HCT116 (cell line): ENCODE measurements around the gene ENTPD7. TPM values are rescaled to one million over a fixed set of nuclear protein-coding genes. Genes with fewer than 3 reads are reported as not detected.

Experiments
- ATAC-seq: fragments of 200-7000 bp; cut with Tn5 transposase; 2 replicates; pipeline ENCODE4 v1.9.1; 2020; ENCODE audit warnings: mild to moderate bottlenecking, moderate library complexity
- BruUV-seq: library from RNA; stranded (reverse); fragments of 400-500 nt; replicated peaks from 2 replicates; lab custom pipeline; 2021; lab: Mats Ljungman, UMichigan
- CTCF ChIA-PET: fragments of 300-600 bp; sonication (Branson Sonifier 250); formaldehyde crosslinking; loops from one replicate; lab custom pipeline; 2021; ENCODE audit warnings: antibody characterized with exemption; lab: Charles Lee
- POLR2A ChIA-PET: fragments of 300-600, 350-600 bp; sonication (Branson Sonifier 250); formaldehyde crosslinking; loops from one replicate; lab custom pipeline; 2021; ENCODE audit warnings: antibody characterized with exemption; lab: Charles Lee
- RAD21 ChIA-PET, 2 experiments: fragments of 300-600 bp; sonication (Branson Sonifier 250); formaldehyde crosslinking; loops; one replicate each; lab custom pipeline; 2023; ENCODE audit warnings: low total read pairs in 2 of 2; ENCODE audit not compliant: uncharacterized antibody in 2 of 2, unreplicated experiment in 2 of 2, low non-redundant PET in 1 of 2; lab: Charles Lee
- DNase-seq: peaks from one replicate; pipeline ENCODE4 v3.0.0-alpha.2; 2010; ENCODE audit warnings: low read depth, low spot score
- H2AFZ ChIP-seq: fragments of 200-600 bp; shearing (Covaris generic), sonication (generic); 2 replicates; pipeline ENCODE4 v1.6.1; 2017; ENCODE audit warnings: low read depth, mixed run types, mixed read lengths, antibody characterized with exemption, low read length; ENCODE audit not compliant: poor library complexity, severe bottlenecking
- H3K27ac ChIP-seq: 2 replicates; pipeline ENCODE4 v1.5.1; 2012; ENCODE audit warnings: low read depth, low read length
- H3K27me3 ChIP-seq: fragments of 200-600 bp; sonication (generic); 2 replicates; pipeline ENCODE4 v1.6.1; 2016; ENCODE audit warnings: mixed run types, low read length, mixed read lengths; ENCODE audit not compliant: insufficient read depth
- H3K36me3 ChIP-seq, 2 experiments: fragments of 200-500 bp in 1 of 2; fragments of 200-600 bp in 1 of 2; sonication (Bioruptor generic) in 1 of 2; sonication (generic) in 1 of 2; 2 replicates each; pipeline versions ENCODE4 v1.5.1 to v1.6.1; 2014 to 2016; ENCODE audit warnings: low read length in 2 of 2, inconsistent platforms in 1 of 2, mixed read lengths in 1 of 2, mixed run types in 1 of 2; ENCODE audit not compliant: insufficient read depth in 2 of 2, control insufficient read depth in 1 of 2
- H3K4me1 ChIP-seq, 2 experiments: fragments of 200-600 bp in 1 of 2; sonication (generic) in 1 of 2; 2 replicates each; pipeline versions ENCODE4 v1.5.1 to v1.6.1; 2012 to 2017; ENCODE audit warnings: low read length in 2 of 2, inconsistent platforms in 1 of 2, mild to moderate bottlenecking in 1 of 2, mixed read lengths in 1 of 2, mixed run types in 1 of 2, moderate library complexity in 1 of 2; ENCODE audit not compliant: insufficient read depth in 2 of 2, control insufficient read depth in 1 of 2
- H3K4me2 ChIP-seq: fragments of 200-600 bp; sonication (generic); 2 replicates; pipeline ENCODE4 v1.6.1; 2017; ENCODE audit warnings: mixed run types, low read length, mixed read lengths
- H3K4me3 ChIP-seq, 2 experiments: fragments of 200-600 bp in 1 of 2; sonication (generic) in 1 of 2; replicated peaks in 1 of 2; 2 replicates each; pipeline ENCODE4 v1.5.1; 2011 to 2016; ENCODE audit warnings: low read length in 2 of 2, control low read depth in 1 of 2, low read depth in 1 of 2, mild to moderate bottlenecking in 1 of 2, mixed read lengths in 1 of 2, mixed run types in 1 of 2
- H3K79me2 ChIP-seq: fragments of 200-600 bp; sonication (generic); 2 replicates; pipeline ENCODE4 v1.6.1; 2017; ENCODE audit warnings: mild to moderate bottlenecking, mixed run types, low read length, moderate library complexity, mixed read lengths; ENCODE audit not compliant: insufficient read depth
- H3K9ac ChIP-seq: fragments of 200-600 bp; sonication (generic); 2 replicates; pipeline ENCODE4 v1.6.1; 2016; ENCODE audit warnings: low read length, mixed read lengths
- H3K9me2 ChIP-seq: fragments of 200-600 bp; sonication (generic), shearing (Covaris generic); 2 replicates; pipeline ENCODE4 v1.6.1; 2017; ENCODE audit warnings: mixed run types, mild to moderate bottlenecking, moderate library complexity; ENCODE audit not compliant: insufficient read depth
- H3K9me3 ChIP-seq, 2 experiments: fragments of 200-500 bp in 1 of 2; fragments of 200-600 bp in 1 of 2; sonication (Bioruptor generic) in 1 of 2; sonication (generic) in 1 of 2; 2 replicates each; pipeline ENCODE4 v1.6.1; 2014 to 2017; ENCODE audit warnings: low read length in 2 of 2, mixed read lengths in 2 of 2, inconsistent platforms in 1 of 2, low read depth in 1 of 2, mild to moderate bottlenecking in 1 of 2, mixed run types in 1 of 2, moderate library complexity in 1 of 2; ENCODE audit not compliant: control insufficient read depth in 1 of 2, insufficient read depth in 1 of 2
- H4K20me1 ChIP-seq: fragments of 200-600 bp; sonication (generic), shearing (Covaris generic); 2 replicates; pipeline ENCODE4 v1.6.1; 2017; ENCODE audit warnings: mixed run types, mild to moderate bottlenecking, moderate library complexity; ENCODE audit not compliant: insufficient read depth
- CEBPB ChIP-seq: IDR thresholded peaks from 2 replicates; pipeline ENCODE4 v1.6.1; 2012; ENCODE audit warnings: low read depth
- EGR1 ChIP-seq: IDR thresholded peaks from 2 replicates; pipeline ENCODE4 v1.6.1; 2012; ENCODE audit warnings: low read depth
- ELF1 ChIP-seq: IDR thresholded peaks from 2 replicates; pipeline ENCODE4 v1.6.1; 2012; ENCODE audit warnings: low read depth, borderline replicate concordance
- EZH2phosphoT487 ChIP-seq: fragments of 200-600 bp; IDR thresholded peaks from 2 replicates; pipeline ENCODE4 v1.6.1; 2018; ENCODE audit warnings: antibody characterized with exemption, borderline replicate concordance
- FOSL1 ChIP-seq: IDR thresholded peaks from 2 replicates; pipeline ENCODE4 v1.6.1; 2012; ENCODE audit warnings: low read depth
- JUND ChIP-seq: IDR thresholded peaks from 2 replicates; pipeline ENCODE4 v1.6.1; 2012
- POLR2AphosphoS5 ChIP-seq: IDR thresholded peaks from 2 replicates; pipeline ENCODE4 v1.6.1; 2011; ENCODE audit warnings: mild to moderate bottlenecking, low read depth, low read length, moderate library complexity
- RAD21 ChIP-seq: IDR thresholded peaks from 2 replicates; pipeline ENCODE4 v1.6.1; 2012; ENCODE audit warnings: low read depth, mild to moderate bottlenecking
- SIN3A ChIP-seq: IDR thresholded peaks from 2 replicates; pipeline ENCODE4 v1.6.1; 2012; ENCODE audit warnings: low read depth
- SP1 ChIP-seq: IDR thresholded peaks from 2 replicates; pipeline ENCODE4 v1.6.1; 2012; ENCODE audit warnings: low read depth
- SRF ChIP-seq: IDR thresholded peaks from 2 replicates; pipeline ENCODE4 v1.6.1; 2012; ENCODE audit warnings: low read depth
- YY1 ChIP-seq: IDR thresholded peaks from 2 replicates; pipeline ENCODE4 v1.6.1; 2011; ENCODE audit warnings: low read length, low read depth, moderate library complexity, mild to moderate bottlenecking; ENCODE audit not compliant: insufficient replicate concordance; ENCODE audit errors: extremely low read depth
- ZFX ChIP-seq: fragments of 450-650 bp; IDR thresholded peaks from 2 replicates; pipeline ENCODE4 v1.6.1; 2017
- ZNF274 ChIP-seq: fragments of 200-500 bp; sonication (Bioruptor generic); IDR thresholded peaks from 2 replicates; pipeline ENCODE4 v1.6.1; 2014; ENCODE audit warnings: mild to moderate bottlenecking, low read depth, low read length, inconsistent platforms
- intact Hi-C: fragments of 100-400 bp; cut with micrococcal nuclease; formaldehyde crosslinking; loops from 2 replicates; pipeline ENCODE4 v1.10.0; 2022
- total RNA-seq: library from RNA; stranded (reverse); gene quantifications from one replicate; pipeline ENCODE4 v1.2.1, GENCODE V29; 2021; ENCODE audit not compliant: unreplicated experiment
- TF ChIP-seq, protein P1 (sequence below), 3 experiments: fragments of 200-600 bp in 1 of 3; sonication (generic) in 1 of 3; IDR thresholded peaks in 2 of 3; conservative IDR thresholded peaks in 1 of 3; 2 replicates each; pipeline ENCODE4 v1.5.1; 2012 to 2017; ENCODE audit warnings: low read depth in 2 of 3, low read length in 2 of 3, antibody characterized with exemption in 1 of 3, borderline replicate concordance in 1 of 3, control low read depth in 1 of 3, mild to moderate bottlenecking in 1 of 3, mixed read lengths in 1 of 3, mixed run types in 1 of 3, moderate library complexity in 1 of 3; ENCODE audit not compliant: insufficient read depth in 1 of 3
- TF ChIP-seq, protein P2 (sequence below): IDR thresholded peaks from 2 replicates; pipeline ENCODE4 v1.6.1; 2012

ENTPD7 gene
- total RNA-seq, 1 experiment from 2014 or later = 12.3 TPM

DNA sequence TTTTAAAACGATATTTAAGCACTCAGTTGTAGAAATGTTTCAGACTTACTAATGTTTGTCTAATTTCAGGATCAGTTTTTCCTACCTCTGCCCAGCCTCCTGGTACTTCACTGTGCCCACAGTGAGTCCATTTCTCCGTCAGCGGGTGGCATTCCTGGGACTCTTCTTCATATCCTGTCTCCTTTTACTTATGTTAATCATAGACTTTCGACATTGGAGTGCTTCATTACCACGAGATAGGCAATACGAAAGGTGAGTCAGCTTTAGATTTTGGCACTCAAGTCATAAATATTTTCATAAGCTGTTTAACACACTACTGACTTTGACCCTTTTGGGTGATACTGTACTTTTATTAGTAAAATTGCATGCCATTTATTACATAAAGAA lies 2.1 kb downstream of the ENTPD7 start:
- Histone ChIP-seq H3K4me3 (no peak overlapping the region), H4K20me1 (no peaks in the 10 kb centered on the region), H3K9me3 (no peaks in the 10 kb centered on the region), H3K4me1 (peaks cover 6 to 32% of the 10 kb centered on the region in 2 experiments; a peak in 3 of 4 replicates), H3K9me2 (no peaks in the 10 kb centered on the region), H3K9ac (no peak overlapping the region), H3K36me3 (peaks cover 4 to 8% of the 10 kb centered on the region in 2 experiments; a peak in 3 of 4 replicates), H3K27ac (no peak overlapping the region), H3K4me2 (peak overlapping the region; percentile 89), H3K27me3 (no peaks in the 10 kb centered on the region), H2AFZ (no peak overlapping the region), H3K79me2 (peaks cover 10% of the 10 kb centered on the region)
- POLR2A ChIA-PET = interaction anchor here (0.6 kb wide), 1 partner anchor 37 kb away, joined by 3 read pairs; no protein-coding TSS in a partner anchor
- ATAC-seq = no peak
- RAD21 ChIA-PET = no interaction called here
- intact Hi-C loops = no loop called here
- no TSS peak for BruUV-seq
- CTCF ChIA-PET = no interaction called here
- no peak for DNase-seq
- TF ChIP-seq ZFX (no peak), SP1 (no peak), RAD21 (no peak), ELF1 (no peak), SRF (no peak), EGR1 (no peak), SIN3A (no peak), POLR2AphosphoS5 (no peak), ZNF274 (no peak), FOSL1 (no peak; the same call in 1 of the 2 replicates), CEBPB (no peak), JUND (no peak; the same call in 1 of the 2 replicates), EZH2phosphoT487 (no peak), YY1 (no peak)
- TF ChIP-seq, protein P1, sequence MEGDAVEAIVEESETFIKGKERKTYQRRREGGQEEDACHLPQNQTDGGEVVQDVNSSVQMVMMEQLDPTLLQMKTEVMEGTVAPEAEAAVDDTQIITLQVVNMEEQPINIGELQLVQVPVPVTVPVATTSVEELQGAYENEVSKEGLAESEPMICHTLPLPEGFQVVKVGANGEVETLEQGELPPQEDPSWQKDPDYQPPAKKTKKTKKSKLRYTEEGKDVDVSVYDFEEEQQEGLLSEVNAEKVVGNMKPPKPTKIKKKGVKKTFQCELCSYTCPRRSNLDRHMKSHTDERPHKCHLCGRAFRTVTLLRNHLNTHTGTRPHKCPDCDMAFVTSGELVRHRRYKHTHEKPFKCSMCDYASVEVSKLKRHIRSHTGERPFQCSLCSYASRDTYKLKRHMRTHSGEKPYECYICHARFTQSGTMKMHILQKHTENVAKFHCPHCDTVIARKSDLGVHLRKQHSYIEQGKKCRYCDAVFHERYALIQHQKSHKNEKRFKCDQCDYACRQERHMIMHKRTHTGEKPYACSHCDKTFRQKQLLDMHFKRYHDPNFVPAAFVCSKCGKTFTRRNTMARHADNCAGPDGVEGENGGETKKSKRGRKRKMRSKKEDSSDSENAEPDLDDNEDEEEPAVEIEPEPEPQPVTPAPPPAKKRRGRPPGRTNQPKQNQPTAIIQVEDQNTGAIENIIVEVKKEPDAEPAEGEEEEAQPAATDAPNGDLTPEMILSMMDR (IDR thresholded peaks at IDR 0.05 in 2 of 3, conservative IDR thresholded peaks at IDR 0.05 in 1 of 3; ENCODE audit: borderline replicate concordance in 1 of 3, insufficient read depth in 1 of 3, low read depth in 2 of 3, low read length in 2 of 3) = no peak
- TF ChIP-seq, protein P2, sequence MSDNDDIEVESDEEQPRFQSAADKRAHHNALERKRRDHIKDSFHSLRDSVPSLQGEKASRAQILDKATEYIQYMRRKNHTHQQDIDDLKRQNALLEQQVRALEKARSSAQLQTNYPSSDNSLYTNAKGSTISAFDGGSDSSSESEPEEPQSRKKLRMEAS = no peak
